Spleen (tissue), 7 donors: ENCODE data around the gene DGKB.

Source experiments
- CTCF ChIP-seq, 11 experiments: fragments of 200-600 bp in 7 of 11; fragments of 450-650 bp in 4 of 11; sonication (generic) in 4 of 11; IDR thresholded peaks in 8 of 11; conservative IDR thresholded peaks in 3 of 11; 1 replicate in 7 of 11; 2 replicates in 4 of 11; pipeline versions ENCODE4 v1.4.0 to v1.8.0; 2016 to 2021; ENCODE audit warnings: antibody characterized with exemption in 11 of 11, inconsistent platforms in 4 of 11, mild to moderate bottlenecking in 1 of 11
- POLR2A ChIP-seq, 3 donors: fragments of 450-650 bp; IDR thresholded peaks; one replicate each; pipeline ENCODE4 v1.5.1; 2017; ENCODE audit warnings: antibody characterized with exemption in 3 of 3, mild to moderate bottlenecking in 1 of 3
- donor health status: DM: no; HTN: no; CAD: no; lungs with moderate emphysema.
- donor health status: DM: no; HTN: no; CAD: no.
- donor health status: DM: no; HTN: no; CAD: no.

GRCh38 chr7:14687241-14687640 is 215.3 kb downstream of the DGKB start:
- TF ChIP-seq CTCF (IDR thresholded peaks at IDR 0.05 in 8 of 11, conservative IDR thresholded peaks at IDR 0.05 in 3 of 11) (no peak), POLR2A (IDR thresholded peaks at IDR 0.05) (no peak)
